Measurements from ENCODE around the gene IFITM10. TPM values are rescaled to one million over a fixed set of nuclear protein-coding genes. Genes with fewer than 3 reads are reported as not detected.

The IFITM10 gene
- total and polyA plus RNA-seq, 2 donors (not counting 1 experiment from before 2014, with no cell fraction given): 0.09 to 1.7 TPM

DNA sequence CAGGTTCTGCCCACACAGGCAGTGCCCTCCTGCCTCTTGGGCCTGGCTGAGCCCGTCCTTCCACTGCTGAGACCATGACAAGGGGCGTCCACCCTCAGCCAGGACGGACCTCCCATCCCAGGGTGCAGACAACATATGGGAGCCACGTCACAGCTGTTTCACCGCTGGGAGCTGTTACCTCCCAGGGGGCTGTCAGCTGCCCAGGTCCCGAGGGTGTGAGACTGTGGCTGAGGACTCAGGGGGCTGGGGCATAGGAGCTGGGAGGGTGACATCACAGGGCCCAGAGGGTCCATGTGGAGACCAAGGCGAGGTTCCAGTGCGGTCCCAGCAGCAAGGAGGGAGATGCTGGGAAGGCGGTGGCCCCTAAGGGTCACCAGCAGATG is 31.2 kb upstream of the IFITM10 start:
- ChIA-PET CTCF (interaction anchor here (1.1 kb wide), 1 partner anchor 88 kb away, joined by 3 read pairs; no protein-coding TSS in a partner anchor), POLR2A (no interaction called here)
- Mint-ChIP-seq H3K4me3 (no peak overlapping the region), H3K4me1 (peaks cover 15% of the 10 kb centered on the region), H3K27me3 (peaks cover 4% of the 10 kb centered on the region), H3K9me3 (ENCODE audit: insufficient read depth) (no peaks in the 10 kb centered on the region), H3K27ac (no peak overlapping the region)
- Histone ChIP-seq H3K9ac (ENCODE audit: low read length) (no peak overlapping the region), H3K36me3 (replicated peaks in 1 of 2; ENCODE audit: control extremely low read depth in 1 of 2, control insufficient read depth in 1 of 2, extremely low read depth in 1 of 2, insufficient read depth in 2 of 2, low read length in 1 of 2) (no peaks in the 10 kb centered on the region), H4K20me1 (ENCODE audit: control insufficient read depth, insufficient read depth, low read length, poor library complexity, severe bottlenecking) (no peaks in the 10 kb centered on the region), H3K4me2 (replicated peaks; ENCODE audit: low read depth, low read length, poor library complexity, severe bottlenecking) (no peak overlapping the region), H3K27me3 (replicated peaks in 1 of 4; ENCODE audit: control extremely low read depth in 1 of 4, control insufficient read depth in 3 of 4, insufficient read depth in 4 of 4, low read length in 3 of 4) (no peaks in the 10 kb centered on the region), H3K4me1 (ENCODE audit: control insufficient read depth in 2 of 2, insufficient read depth in 2 of 2, low read length in 2 of 2) (peaks cover 0 to 10% of the 10 kb centered on the region in 2 donors), H3K79me2 (ENCODE audit: control insufficient read depth, insufficient read depth, low read length) (no peaks in the 10 kb centered on the region), H2AFZ (ENCODE audit: insufficient read depth, low read depth, low read length, poor library complexity, severe bottlenecking) (no peak overlapping the region), H3K9me3 (ENCODE audit: control extremely low read depth in 1 of 3, control insufficient read depth in 2 of 3, insufficient read depth in 1 of 3, low read length in 2 of 3) (no peaks in the 10 kb centered on the region), H3K4me3 (ENCODE audit: control extremely low read depth in 1 of 5, extremely low read depth in 1 of 5, insufficient read depth in 1 of 5, low read depth in 2 of 5, low read length in 4 of 5) (no peak overlapping the region), H3K27ac (ENCODE audit: low read length in 2 of 2) (no peak overlapping the region)
- intact Hi-C loops (cut with micrococcal nuclease): no loop called here
- DNase-seq (no peak), ATAC-seq (ENCODE audit: low read depth) (no peak)
- WGBS (ENCODE audit: insufficient coverage): 72% methylated on average over 8 of the region's 9 CpGs
- TF ChIP-seq EZH2 (IDR thresholded peaks at IDR 0.05; ENCODE audit: borderline replicate concordance, insufficient read depth, low read depth, low read length, poor library complexity, severe bottlenecking): no peak
- TF ChIP-seq, protein P1, sequence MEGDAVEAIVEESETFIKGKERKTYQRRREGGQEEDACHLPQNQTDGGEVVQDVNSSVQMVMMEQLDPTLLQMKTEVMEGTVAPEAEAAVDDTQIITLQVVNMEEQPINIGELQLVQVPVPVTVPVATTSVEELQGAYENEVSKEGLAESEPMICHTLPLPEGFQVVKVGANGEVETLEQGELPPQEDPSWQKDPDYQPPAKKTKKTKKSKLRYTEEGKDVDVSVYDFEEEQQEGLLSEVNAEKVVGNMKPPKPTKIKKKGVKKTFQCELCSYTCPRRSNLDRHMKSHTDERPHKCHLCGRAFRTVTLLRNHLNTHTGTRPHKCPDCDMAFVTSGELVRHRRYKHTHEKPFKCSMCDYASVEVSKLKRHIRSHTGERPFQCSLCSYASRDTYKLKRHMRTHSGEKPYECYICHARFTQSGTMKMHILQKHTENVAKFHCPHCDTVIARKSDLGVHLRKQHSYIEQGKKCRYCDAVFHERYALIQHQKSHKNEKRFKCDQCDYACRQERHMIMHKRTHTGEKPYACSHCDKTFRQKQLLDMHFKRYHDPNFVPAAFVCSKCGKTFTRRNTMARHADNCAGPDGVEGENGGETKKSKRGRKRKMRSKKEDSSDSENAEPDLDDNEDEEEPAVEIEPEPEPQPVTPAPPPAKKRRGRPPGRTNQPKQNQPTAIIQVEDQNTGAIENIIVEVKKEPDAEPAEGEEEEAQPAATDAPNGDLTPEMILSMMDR (IDR thresholded peaks at IDR 0.05): no peak

DNA sequence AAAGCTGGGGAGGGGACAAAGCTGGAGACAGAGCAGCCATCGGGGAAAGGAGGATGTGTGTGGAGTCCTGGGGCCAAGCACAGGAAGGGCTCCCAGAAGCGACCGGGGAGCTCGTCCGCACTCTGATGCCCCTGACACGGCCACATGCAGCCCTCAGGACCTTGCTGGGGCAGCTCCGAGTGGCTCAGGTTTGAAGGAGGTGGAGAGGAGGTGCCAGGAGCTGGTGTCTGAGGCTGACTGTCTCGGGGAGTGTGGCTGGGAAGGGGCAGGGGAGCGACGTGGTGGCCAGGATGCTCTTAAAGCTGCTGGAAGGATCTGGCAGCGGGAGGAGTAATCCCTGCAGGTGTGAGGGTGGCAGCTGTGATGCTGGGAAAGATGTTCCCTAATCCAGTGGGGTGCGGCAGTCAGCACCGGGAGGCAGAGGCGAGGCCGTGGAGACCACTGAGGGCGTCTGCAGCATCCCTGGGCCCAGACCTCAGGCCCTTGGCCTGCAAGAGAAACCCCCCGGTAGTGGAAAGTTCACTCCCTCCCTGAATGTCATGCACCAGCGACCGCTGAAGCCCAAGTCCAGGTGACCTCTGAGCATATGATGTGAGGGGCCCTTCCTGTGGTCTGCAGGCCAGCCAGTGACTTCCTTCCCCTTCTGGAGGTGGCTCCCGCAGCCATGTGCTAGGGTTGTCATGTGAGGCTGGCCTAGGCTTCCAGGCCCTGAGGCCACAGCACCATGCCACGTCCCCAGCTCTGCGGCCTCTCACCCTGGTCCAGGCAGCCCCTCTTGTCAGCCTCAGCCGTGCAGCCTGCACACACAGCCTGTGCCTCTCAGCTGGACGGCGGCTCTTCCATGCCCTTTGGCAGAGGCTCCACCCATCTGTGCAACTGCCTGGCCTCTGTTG is 30.6 kb upstream of the IFITM10 start:
- no peaks in the 10 kb centered on the region for H3K9me3 Mint-ChIP-seq (ENCODE audit: insufficient read depth)
- ChIA-PET POLR2A (no interaction called here), CTCF (interaction anchor here (1.1 kb wide), 1 partner anchor 88 kb away, joined by 3 read pairs; no protein-coding TSS in a partner anchor)
- H3K27ac Mint-ChIP-seq: no peak overlapping the region
- H3K4me3 ChIP-seq (ENCODE audit: control extremely low read depth in 1 of 5, extremely low read depth in 1 of 5, insufficient read depth in 1 of 5, low read depth in 2 of 5, low read length in 4 of 5): no peak overlapping the region
- H3K27me3 ChIP-seq (replicated peaks in 1 of 4; ENCODE audit: control extremely low read depth in 1 of 4, control insufficient read depth in 3 of 4, insufficient read depth in 4 of 4, low read length in 3 of 4): no peaks in the 10 kb centered on the region
- no peaks in the 10 kb centered on the region for H3K36me3 ChIP-seq (replicated peaks in 1 of 2; ENCODE audit: control extremely low read depth in 1 of 2, control insufficient read depth in 1 of 2, extremely low read depth in 1 of 2, insufficient read depth in 2 of 2, low read length in 1 of 2)
- H4K20me1 ChIP-seq (ENCODE audit: control insufficient read depth, insufficient read depth, low read length, poor library complexity, severe bottlenecking): no peaks in the 10 kb centered on the region
- H3K4me3 Mint-ChIP-seq: no peak overlapping the region
- H3K79me2 ChIP-seq (ENCODE audit: control insufficient read depth, insufficient read depth, low read length): no peaks in the 10 kb centered on the region
- intact Hi-C loops (cut with micrococcal nuclease): no loop called here
- WGBS (ENCODE audit: insufficient coverage): 70% methylated on average over 21 of the region's 25 CpGs
- no peak overlapping the region for H2AFZ ChIP-seq (ENCODE audit: insufficient read depth, low read depth, low read length, poor library complexity, severe bottlenecking)
- H3K4me1 ChIP-seq (ENCODE audit: control insufficient read depth in 2 of 2, insufficient read depth in 2 of 2, low read length in 2 of 2): peaks cover 0 to 10% of the 10 kb centered on the region in 2 donors
- no peaks in the 10 kb centered on the region for H3K9me3 ChIP-seq (ENCODE audit: control extremely low read depth in 1 of 3, control insufficient read depth in 2 of 3, insufficient read depth in 1 of 3, low read length in 2 of 3)
- peaks cover 15% of the 10 kb centered on the region for H3K4me1 Mint-ChIP-seq
- no peak for TF ChIP-seq EZH2 (IDR thresholded peaks at IDR 0.05; ENCODE audit: borderline replicate concordance, insufficient read depth, low read depth, low read length, poor library complexity, severe bottlenecking)
- TF ChIP-seq, protein P1 (IDR thresholded peaks at IDR 0.05): no peak
- H3K27me3 Mint-ChIP-seq: peaks cover 5% of the 10 kb centered on the region
- ATAC-seq (ENCODE audit: low read depth) (peak; percentile 33), DNase-seq (no peak)
- no peak overlapping the region for H3K27ac ChIP-seq (ENCODE audit: low read length in 2 of 2)
- no peak overlapping the region for H3K4me2 ChIP-seq (replicated peaks; ENCODE audit: low read depth, low read length, poor library complexity, severe bottlenecking)
- no peak overlapping the region for H3K9ac ChIP-seq (ENCODE audit: low read length)

All from B cell (primary cell).